ENCODE data around the gene ZFTA. TPM values are rescaled to one million over a fixed set of nuclear protein-coding genes. Genes with fewer than 3 reads are reported as not detected.

The ZFTA gene
- total RNA-seq, 2 experiments from 2014 or later: 6.2 to 6.8 TPM

Other genes with a start within 250 kb of the ZFTA start
- gene PLAAT4, start 232.0 kb downstream of the ZFTA start, total RNA-seq: 1 to 10 TPM; 7.4 to 9.9 TPM
- under 1 TPM in 1 of 2 experiments, not detected in 1; 0.30 TPM for gene PLAAT2, start 205.4 kb downstream of the ZFTA start, total RNA-seq
- 10 to 100 TPM; 13.8 to 14.7 TPM for gene PLAAT3, start 154.3 kb downstream of the ZFTA start, total RNA-seq
- gene ATL3, start 97.4 kb downstream of the ZFTA start, total RNA-seq: 10 to 100 TPM; 34.9 TPM
- 10 to 100 TPM; 44.7 to 46.2 TPM for gene RTN3, start 87.3 kb downstream of the ZFTA start, total RNA-seq
- gene SPINDOC, start 44.7 kb upstream of the ZFTA start, total RNA-seq: 10 to 100 TPM; 46.1 to 49.7 TPM
- gene MARK2, start 70.3 kb upstream of the ZFTA start, total RNA-seq: 10 to 100 TPM; 31.5 to 33.5 TPM
- under 1 TPM; 0.36 to 0.48 TPM for gene RCOR2, start 148.4 kb upstream of the ZFTA start, total RNA-seq
- gene NAA40, start 170.2 kb upstream of the ZFTA start, total RNA-seq: 10 to 100 TPM; 26.1 to 27.3 TPM
- 100 to 1,000 TPM; 393 to 446 TPM for gene COX8A, start 205.8 kb upstream of the ZFTA start, total RNA-seq
- 10 to 100 TPM; 74.6 to 79.8 TPM for gene OTUB1, start 217.7 kb upstream of the ZFTA start, total RNA-seq